HPDE6-E6E7 (cell line): Measurements from ENCODE around the gene HOXB3.

Experiments used
- DNase-seq: peaks from one replicate; pipeline ENCODE4 v3.0.0; 2011; ENCODE audit warnings: missing footprints; ENCODE audit errors: extremely low spot score

The HOXB3 gene

GRCh38 chr17:48500435-48501426, 89.3 kb downstream of the HOXB3 start:
- DNase-seq, result no peak

- DNase-seq, result no peak
Measured at GRCh38 chr17:48499735-48500434, 90.2 kb downstream of the HOXB3 start.

- no peak for DNase-seq
Measured at GRCh38 chr17:48499248-48499647, 90.8 kb downstream of the HOXB3 start.
